ENCODE measurements around the gene ASAP3.

GRCh38 chr1:23422941-23423340 lies 61.0 kb downstream of the ASAP3 start:
- TF ChIP-seq CTCF (conservative IDR thresholded peaks at IDR 0.05 in 1 of 2, IDR thresholded peaks at IDR 0.05 in 1 of 2; ENCODE audit: extremely low read depth in 1 of 2, insufficient read depth in 1 of 2, low read depth in 1 of 2, low read length in 2 of 2): no peak
- no peak for TF ChIP-seq EZH2 (IDR thresholded peaks at IDR 0.05; ENCODE audit: borderline replicate concordance, low read length)
